GM12892 (cell line): ENCODE measurements around the gene PARD6G.

Experiments
- POLR2A ChIP-seq: IDR thresholded peaks from 2 replicates; pipeline ENCODE4 v1.6.1; 2011; ENCODE audit warnings: low read depth, low read length, control low read depth
- TAF1 ChIP-seq: IDR thresholded peaks from 2 replicates; pipeline ENCODE4 v1.6.1; 2011; ENCODE audit warnings: low read depth, mild to moderate bottlenecking, control low read depth, low read length, borderline replicate concordance

- TF ChIP-seq POLR2A, result no peak
- TF ChIP-seq TAF1, result no peak
Measured at GRCh38 chr18:80200932-80201672, 46.2 kb downstream of the PARD6G start.
